SH-SY5Y (cell line): ENCODE results near the gene OR2V2.

Experiments
- GATA2 ChIP-seq: IDR thresholded peaks from 2 replicates; pipeline ENCODE4 v1.6.1; 2011; ENCODE audit warnings: mild to moderate bottlenecking, low read depth, low read length
- GATA3 ChIP-seq: IDR thresholded peaks from 2 replicates; pipeline ENCODE4 v1.6.1; 2011; ENCODE audit warnings: low read depth, mild to moderate bottlenecking, low read length, moderate library complexity

OR2V2 gene

GRCh38 chr5:181133610-181134231 is 13.7 kb upstream of the OR2V2 start:
- TF ChIP-seq GATA3: no peak
- no peak for TF ChIP-seq GATA2

GRCh38 chr5:181134259-181134658 is 13.1 kb upstream of the OR2V2 start:
- no peak for TF ChIP-seq GATA2
- no peak for TF ChIP-seq GATA3

- TF ChIP-seq GATA2: no peak
- no peak for TF ChIP-seq GATA3
Measured at GRCh38 chr5:181136361-181136955, 10.9 kb upstream of the OR2V2 start.

- TF ChIP-seq GATA3: no peak
- TF ChIP-seq GATA2: no peak
Measured at GRCh38 chr5:181138258-181138657, 9.1 kb upstream of the OR2V2 start.

- TF ChIP-seq GATA2 (no peak), GATA3 (no peak)
Measured at GRCh38 chr5:181140766-181141165, 6.6 kb upstream of the OR2V2 start.

GRCh38 chr5:181142054-181142453 is 5.3 kb upstream of the OR2V2 start:
- no peak for TF ChIP-seq GATA3
- TF ChIP-seq GATA2: no peak

GRCh38 chr5:181145133-181145532 is 2.3 kb upstream of the OR2V2 start:
- TF ChIP-seq GATA3: no peak
- TF ChIP-seq GATA2: no peak

- TF ChIP-seq GATA3: no peak
- TF ChIP-seq GATA2: no peak
Measured at GRCh38 chr5:181149355-181149754, 2.0 kb downstream of the OR2V2 start.

- no peak for TF ChIP-seq GATA3
- TF ChIP-seq GATA2: no peak
Measured at GRCh38 chr5:181149806-181150733, 2.7 kb downstream of the OR2V2 start.

- TF ChIP-seq GATA2 (no peak), GATA3 (no peak)
Measured at GRCh38 chr5:181151146-181151545, 3.8 kb downstream of the OR2V2 start.

GRCh38 chr5:181152406-181152805 is 5.0 kb downstream of the OR2V2 start:
- no peak for TF ChIP-seq GATA2

- TF ChIP-seq GATA2: no peak
- TF ChIP-seq GATA3: no peak
Measured at GRCh38 chr5:181153814-181154213, 6.4 kb downstream of the OR2V2 start.

- TF ChIP-seq GATA2 (no peak), GATA3 (no peak)
Measured at GRCh38 chr5:181156758-181157157, 9.4 kb downstream of the OR2V2 start.

GRCh38 chr5:181158869-181159268 is 11.5 kb downstream of the OR2V2 start:
- TF ChIP-seq GATA3 (no peak), GATA2 (no peak)

- TF ChIP-seq GATA2: no peak
- no peak for TF ChIP-seq GATA3
Measured at GRCh38 chr5:181159286-181160151, 12.1 kb downstream of the OR2V2 start.
